Ascending aorta (tissue), 2 donors: ENCODE results near the gene RPL12. TPM values are rescaled to one million over a fixed set of nuclear protein-coding genes. Genes with fewer than 3 reads are reported as not detected.
A peak's percentile ranks its signal among the peaks of the same experiment; 100 is the strongest.

Experiments used
- DNase-seq, 2 donors: peaks; one replicate each; pipeline ENCODE4 v3.0.0-alpha.2; 2019; ENCODE audit warnings: low spot score in 2 of 2
- H3K27ac ChIP-seq, 2 donors: fragments of 200-600 bp; sonication (generic); one replicate each; pipeline ENCODE4 v1.5.1; 2016 to 2017; ENCODE audit warnings: mild to moderate bottlenecking in 1 of 2
- H3K27me3 ChIP-seq: fragments of 200-600 bp; sonication (generic); one replicate; pipeline ENCODE4 v1.5.1; 2017
- H3K36me3 ChIP-seq, 2 donors: fragments of 200-600 bp; sonication (generic); one replicate each; pipeline ENCODE4 v1.5.1; 2016
- H3K4me1 ChIP-seq, 2 donors: fragments of 200-600 bp; sonication (generic); one replicate each; pipeline ENCODE4 v1.5.1; 2016 to 2017; ENCODE audit warnings: mild to moderate bottlenecking in 1 of 2
- H3K4me3 ChIP-seq, 2 donors: fragments of 200-600 bp; sonication (generic); one replicate each; pipeline ENCODE4 v1.5.1; 2016 to 2017; ENCODE audit warnings: mild to moderate bottlenecking in 1 of 2
- H3K9me3 ChIP-seq, 2 donors: fragments of 200-600 bp; sonication (generic); one replicate each; pipeline ENCODE4 v1.5.1; 2016
- CTCF ChIP-seq, 3 experiments: fragments of 200-600 bp in 2 of 3; fragments of 450-650 bp in 1 of 3; sonication (generic) in 2 of 3; IDR thresholded peaks; one replicate each; pipeline ENCODE4 v1.5.1; 2016 to 2019; ENCODE audit warnings: antibody characterized with exemption in 3 of 3, mild to moderate bottlenecking in 1 of 3, moderate library complexity in 1 of 3
- intact Hi-C: fragments of 100-400 bp; cut with DNase I; formaldehyde crosslinking; loops from one replicate; pipeline ENCODE4 v1.15.1; 2023
- total RNA-seq: library from RNA; depleted of rRNA; stranded (reverse); fragments of >200 nt; gene quantifications from one replicate; pipeline ENCODE4 v1.1.0, GENCODE V29; 2016

RPL12 gene
- total RNA-seq, 1 donor from 2014 or later = 1,924 TPM

DNA sequence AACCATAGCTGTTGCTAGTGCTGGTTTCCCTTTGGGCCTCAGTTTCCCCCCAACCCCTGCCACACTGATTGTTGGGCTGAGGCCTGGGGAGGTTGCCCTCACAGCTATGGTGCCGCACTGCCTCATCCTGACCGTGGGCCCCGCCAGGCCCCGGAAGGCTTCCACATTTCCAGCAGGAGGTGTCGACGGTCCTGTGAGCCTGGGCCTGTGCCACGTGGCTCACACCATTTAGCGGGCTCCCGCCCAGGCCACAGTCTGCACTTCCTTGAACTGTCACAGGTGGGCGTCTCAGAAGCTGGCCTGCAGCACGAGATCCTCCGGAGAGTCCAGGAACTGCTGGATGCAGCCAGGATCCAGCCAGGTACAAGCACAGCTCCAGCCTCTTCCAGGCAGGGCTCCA is 45.8 kb upstream of the RPL12 start:
- Histone ChIP-seq H3K27me3 (no peaks in the 10 kb centered on the region), H3K4me3 (no peak overlapping the region), H3K9me3 (no peaks in the 10 kb centered on the region), H3K36me3 (peaks cover 38 to 67% of the 10 kb centered on the region in 2 donors), H3K4me1 (peaks cover 7 to 14% of the 10 kb centered on the region in 2 donors), H3K27ac (peak overlapping the region; percentile 18 to 84)
- no peak for DNase-seq
- intact Hi-C loops = no loop called here
- no peak for TF ChIP-seq CTCF (IDR thresholded peaks at IDR 0.05)

GRCh38 chr9:127495884-127496555 is 44.8 kb upstream of the RPL12 start:
- TF ChIP-seq CTCF (IDR thresholded peaks at IDR 0.05) = no peak
- Histone ChIP-seq H3K4me1 (peaks cover 7 to 14% of the 10 kb centered on the region in 2 donors), H3K27ac (peak overlapping the region; percentile 84 to 86), H3K36me3 (peaks cover 44 to 67% of the 10 kb centered on the region in 2 donors), H3K27me3 (no peaks in the 10 kb centered on the region), H3K4me3 (peak overlapping the region in 1 of 2 donors; percentile 31), H3K9me3 (no peaks in the 10 kb centered on the region)
- intact Hi-C loops = no loop called here
- no peak for DNase-seq

DNA sequence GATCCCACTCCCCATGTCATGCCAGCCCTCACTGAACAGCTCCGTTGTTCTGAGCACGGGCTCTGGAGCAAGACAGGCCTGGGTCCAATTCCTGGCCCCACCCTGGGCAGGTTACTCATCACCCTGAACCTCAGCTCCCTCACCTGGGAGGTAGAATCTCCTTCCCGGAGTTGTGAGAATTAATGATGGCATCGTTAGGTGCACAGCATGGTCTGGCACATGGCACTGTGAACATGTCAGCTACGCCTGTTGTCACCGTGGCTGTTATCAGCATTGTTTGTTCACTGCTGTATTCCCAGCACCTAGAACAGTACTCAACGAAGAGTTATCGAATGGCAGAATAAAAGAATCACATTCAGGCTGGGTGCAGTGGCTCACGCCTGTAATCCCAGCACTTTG is 43.1 kb upstream of the RPL12 start:
- no peak for TF ChIP-seq CTCF (IDR thresholded peaks at IDR 0.05)
- peak overlapping the region; percentile 84 to 86 for H3K27ac ChIP-seq
- peaks cover 7 to 14% of the 10 kb centered on the region in 2 donors for H3K4me1 ChIP-seq
- H3K27me3 ChIP-seq = no peaks in the 10 kb centered on the region
- DNase-seq = no peak
- no peaks in the 10 kb centered on the region for H3K9me3 ChIP-seq
- intact Hi-C loops = no loop called here
- peaks cover 50 to 75% of the 10 kb centered on the region in 2 donors for H3K36me3 ChIP-seq
- H3K4me3 ChIP-seq = no peak overlapping the region

DNA sequence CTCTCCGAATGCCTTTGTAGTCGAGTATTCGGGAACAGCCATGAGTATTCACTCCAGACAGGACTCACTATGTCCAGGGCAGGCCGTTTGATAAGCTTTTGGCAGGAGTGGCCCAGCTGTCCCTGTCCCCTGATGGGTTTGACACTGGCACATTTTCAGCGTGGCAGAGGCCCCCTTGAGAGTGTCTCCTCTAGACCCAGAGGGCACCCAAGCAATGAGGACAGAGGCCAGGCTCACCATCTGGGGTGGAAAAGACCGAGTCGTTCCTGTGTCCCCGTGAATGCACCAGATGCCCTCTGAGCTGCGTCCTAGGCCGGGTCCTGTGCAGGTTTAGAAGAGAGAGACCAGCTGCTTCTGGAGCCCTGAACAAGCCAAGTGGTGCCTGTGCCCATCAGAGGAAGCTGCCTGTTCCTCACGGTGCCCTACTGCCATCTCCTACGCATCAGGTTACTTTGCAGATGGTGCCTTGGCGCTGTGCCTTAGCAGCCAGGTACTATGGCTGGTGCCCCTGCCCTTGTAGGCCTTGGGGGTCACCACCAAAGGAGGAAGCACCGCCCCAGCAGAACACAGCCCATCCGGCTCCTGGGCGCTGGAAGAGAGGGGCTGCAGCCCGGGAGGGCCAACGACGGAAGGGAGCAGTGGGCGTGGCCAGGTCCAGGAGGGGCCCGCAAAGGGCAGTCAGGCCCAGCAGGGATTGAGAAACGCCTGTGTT is 42.5 kb upstream of the RPL12 start:
- intact Hi-C loops = no loop called here
- TF ChIP-seq CTCF (IDR thresholded peaks at IDR 0.05) = no peak
- no peak overlapping the region for H3K4me3 ChIP-seq
- peaks cover 55 to 81% of the 10 kb centered on the region in 2 donors for H3K36me3 ChIP-seq
- no peaks in the 10 kb centered on the region for H3K9me3 ChIP-seq
- H3K27me3 ChIP-seq = no peaks in the 10 kb centered on the region
- DNase-seq = no peak
- H3K4me1 ChIP-seq = peaks cover 7 to 14% of the 10 kb centered on the region in 2 donors
- peak overlapping the region; percentile 84 to 86 for H3K27ac ChIP-seq

DNA sequence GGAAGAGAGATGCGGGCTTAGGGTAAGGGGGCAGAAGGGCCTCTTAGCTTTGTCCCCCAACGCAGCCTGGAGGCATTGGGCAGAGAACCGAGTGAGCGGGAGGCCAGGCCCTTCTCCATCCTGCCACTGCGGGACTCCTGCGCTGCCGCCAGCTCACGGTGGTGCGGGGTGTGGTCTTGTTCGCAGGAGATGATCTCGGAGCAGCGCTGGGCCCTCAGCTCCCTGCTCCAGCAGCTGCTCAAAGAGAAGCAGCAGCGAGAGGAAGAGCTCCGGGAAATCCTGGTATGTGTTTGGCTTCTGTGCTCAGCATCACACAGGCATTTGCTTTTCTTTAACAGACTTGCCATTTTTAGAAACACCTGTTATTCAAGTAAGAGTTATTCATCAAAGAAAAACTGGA is 41.4 kb upstream of the RPL12 start:
- no peak for TF ChIP-seq CTCF (IDR thresholded peaks at IDR 0.05)
- Histone ChIP-seq H3K4me3 (no peak overlapping the region), H3K27me3 (no peaks in the 10 kb centered on the region), H3K27ac (no peak overlapping the region), H3K9me3 (no peaks in the 10 kb centered on the region), H3K36me3 (peaks cover 60 to 84% of the 10 kb centered on the region in 2 donors), H3K4me1 (peaks cover 7 to 14% of the 10 kb centered on the region in 2 donors)
- intact Hi-C loops = no loop called here
- DNase-seq = no peak
